GM12878 (cell line): ENCODE results near the gene GIMAP8. TPM values are rescaled to one million over a fixed set of nuclear protein-coding genes. Genes with fewer than 3 reads are reported as not detected.

Experiments used
- ATAC-seq: fragments of 200-7000 bp; cut with Tn5 transposase; 3 replicates; pipeline ENCODE4 v1.9.1; 2020; ENCODE audit warnings: mild to moderate bottlenecking, moderate library complexity
- BruUV-seq: library from RNA; stranded (reverse); fragments of 400-500 nt; replicated peaks from 2 replicates; lab custom pipeline; 2021; lab: Mats Ljungman, UMichigan
- CTCF ChIA-PET: fragments of 300-600 bp; sonication (Branson Sonifier 250); formaldehyde crosslinking; extraction: SDS; loops from one replicate; lab custom pipeline; 2021; ENCODE audit warnings: inconsistent platforms; lab: Yijun Ruan, JAX
- POLR2A ChIA-PET: fragments of 350-600 bp; formaldehyde crosslinking; extraction: SDS; loops from one replicate; lab custom pipeline; 2021; ENCODE audit warnings: inconsistent platforms; lab: Charles Lee
- RAD21 ChIA-PET: fragments of 300-600 bp; sonication (Branson Sonifier 250); formaldehyde crosslinking; loops from one replicate; lab custom pipeline; 2023; ENCODE audit warnings: antibody characterized with exemption; ENCODE audit not compliant: unreplicated experiment; lab: Charles Lee
- SMC1A ChIA-PET: fragments of 300-600 bp; sonication (Branson Sonifier 250); formaldehyde crosslinking; loops from one replicate; lab custom pipeline; 2023; ENCODE audit not compliant: unreplicated experiment, uncharacterized antibody; lab: Charles Lee
- DNase-seq: peaks from one replicate; pipeline ENCODE4 v3.0.0-alpha.2; 2011; ENCODE audit warnings: low read depth, low spot score
- FAIRE-seq: peaks from 3 replicates; lab custom pipeline; 2011; peaks lifted over from hg19 to GRCh38; lab: Jason Lieb, UNC
- H2AFZ ChIP-seq: 2 replicates; pipeline ENCODE4 v1.6.0; 2011; ENCODE audit warnings: low read depth, low read length, control low read depth; ENCODE audit not compliant: control insufficient read depth
- H3K27ac ChIP-seq: 2 replicates; pipeline ENCODE4 v1.5.1; 2011; ENCODE audit warnings: control low read depth; ENCODE audit not compliant: control insufficient read depth, insufficient read depth
- H3K27me3 ChIP-seq, 2 experiments: replicated peaks in 1 of 2; 2 replicates each; pipeline versions ENCODE4 v1.6.0 to v1.6.1; 2011; ENCODE audit warnings: low read length in 1 of 2; ENCODE audit not compliant: control insufficient read depth in 2 of 2, insufficient read depth in 2 of 2
- H3K36me3 ChIP-seq, 2 experiments: 2 replicates each; pipeline ENCODE4 v1.5.1; 2011; ENCODE audit warnings: low read length in 1 of 2; ENCODE audit not compliant: control insufficient read depth in 2 of 2, insufficient read depth in 2 of 2
- H3K4me1 ChIP-seq: 2 replicates; pipeline ENCODE4 v1.6.1; 2011; ENCODE audit warnings: mild to moderate bottlenecking, low read length, moderate library complexity, mixed read lengths; ENCODE audit not compliant: control insufficient read depth, insufficient read depth
- H3K4me2 ChIP-seq: 2 replicates; pipeline ENCODE4 v1.6.0; 2011; ENCODE audit warnings: control low read depth; ENCODE audit not compliant: control insufficient read depth, insufficient read depth
- H3K4me3 ChIP-seq: fragments of 200-600 bp; sonication (generic); 2 replicates; pipeline ENCODE4 v1.5.1; 2016
- H3K79me2 ChIP-seq: 2 replicates; pipeline ENCODE4 v1.6.0; 2011; ENCODE audit warnings: low read length; ENCODE audit not compliant: control insufficient read depth, insufficient read depth
- H3K9ac ChIP-seq: 2 replicates; pipeline ENCODE4 v1.8.0; 2011; ENCODE audit warnings: low read length, control low read depth, mixed read lengths; ENCODE audit not compliant: control insufficient read depth, insufficient read depth
- H3K9me3 ChIP-seq: replicated peaks from 3 replicates; pipeline ENCODE4 v1.5.1; 2011; ENCODE audit warnings: mild to moderate bottlenecking, low read length; ENCODE audit not compliant: control insufficient read depth, insufficient read depth
- H4K20me1 ChIP-seq: 2 replicates; pipeline ENCODE4 v1.6.0; 2011; ENCODE audit not compliant: control insufficient read depth, insufficient read depth
- BACH1 ChIP-seq: fragments of 450-650 bp; IDR thresholded peaks from 2 replicates; pipeline ENCODE4 v1.6.1; 2017; ENCODE audit warnings: mild to moderate bottlenecking, borderline replicate concordance
- IRF4 ChIP-seq: IDR thresholded peaks from 2 replicates; pipeline ENCODE4 v1.6.1; 2011; ENCODE audit warnings: low read depth, low read length
- JUND ChIP-seq: IDR thresholded peaks from 2 replicates; pipeline ENCODE4 v1.6.1; 2012; ENCODE audit warnings: low read depth, mild to moderate bottlenecking, low read length, improper control_type of control experiment, moderate library complexity
- PAX8 ChIP-seq: fragments of 450-650 bp; IDR thresholded peaks from 2 replicates; pipeline ENCODE4 v1.6.1; 2017; ENCODE audit warnings: mild to moderate bottlenecking, moderate library complexity
- WGBS: methylation state at CpG from one replicate; pipeline ENCODE4 v1.1.6; 2016; ENCODE audit warnings: low lambda C conversion rate; ENCODE audit not compliant: insufficient replicate concordance, insufficient coverage; ENCODE audit errors: missing lambda C conversion rate; 5-methylcytosine and 5-hydroxymethylcytosine counted together
- in situ Hi-C: fragments of 300-500 bp; cut with MboI; formaldehyde crosslinking; loops from 9 replicates; pipeline ENCODE4 v1.14.3; 2018; ENCODE audit warnings: mixed read lengths
- intact Hi-C: fragments of 100-400 bp; cut with micrococcal nuclease; formaldehyde crosslinking; loops from one replicate; pipeline ENCODE4 v1.14.2; 2022; ENCODE audit not compliant: unreplicated experiment
- polyA plus RNA-seq, 11 experiments: library from polyadenylated mRNA; depleted of rRNA in 4 of 11; unstranded in 6 of 11; stranded (reverse) in 5 of 11; fragments of >200 nt; fragmentation: Nextera tagmentation in 4 of 11; fragmentation: Illumina TruSeq in 1 of 11; extraction: Ambion mirVana in 4 of 11; extraction: Trizol in 1 of 11; gene quantifications; 1 replicate in 1 of 11; 2 replicates in 10 of 11; pipeline versions ENCODE4 v1.2.1 to v1.2.3, GENCODE V29; 2011 to 2016; ENCODE audit warnings: inconsistent platforms in 2 of 11, missing spikeins in 2 of 11, low read depth in 1 of 11
- total RNA-seq, 4 experiments: library from RNA; depleted of rRNA in 3 of 4; stranded (reverse); fragments of >200 nt in 3 of 4; fragmentation: Illumina TruSeq in 1 of 4; extraction: Trizol in 1 of 4; gene quantifications; 2 replicates each; pipeline versions ENCODE4 v1.2.1 to v1.2.3, GENCODE V29; 2013 to 2021
- TF ChIP-seq, protein P1 (sequence below): IDR thresholded peaks from 2 replicates; pipeline ENCODE4 v1.6.1; 2011; ENCODE audit warnings: borderline replicate concordance, low read depth, mild to moderate bottlenecking, moderate library complexity, low read length; ENCODE audit not compliant: insufficient read depth, poor library complexity, severe bottlenecking

The GIMAP8 gene
- total and polyA plus RNA-seq, 10 of the 15 experiments (the other 5 are each of a cell fraction or from before 2014, with no cell fraction given): 0.66 to 9.7 (median 4.7) TPM

DNA sequence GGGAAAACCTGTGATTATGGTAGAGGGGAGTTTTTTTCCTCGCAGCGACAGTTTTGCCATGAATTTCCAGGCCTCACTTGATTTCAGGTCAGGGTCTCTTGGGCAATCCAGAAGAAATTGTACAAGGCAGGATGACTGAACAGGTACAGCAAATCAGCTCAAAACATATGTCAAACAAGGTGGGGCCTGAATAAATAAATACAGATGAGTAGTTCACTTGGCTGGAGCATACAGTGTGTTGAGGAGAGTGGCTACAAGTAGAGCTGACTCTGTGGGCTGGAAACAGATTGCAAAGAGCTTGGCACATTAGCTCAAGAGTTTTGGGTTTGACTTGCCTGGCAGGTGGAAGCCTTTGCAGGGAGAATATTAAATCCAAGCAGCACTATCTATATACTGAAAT lies 15.0 kb downstream of the GIMAP8 start:
- DNase-seq: no peak
- ChIA-PET CTCF (interaction anchor here (1.2 kb wide), 1 partner anchor 13 kb away, joined by 3 read pairs; no protein-coding TSS in a partner anchor), RAD21 (no interaction called here), POLR2A (no interaction called here), SMC1A (interaction anchor here (0.9 kb wide), 1 partner anchor 19 kb away, joined by 3 read pairs; no protein-coding TSS in a partner anchor)
- no TSS peak for BruUV-seq
- no peak overlapping the region for H3K4me3 ChIP-seq
- WGBS: 100% methylated on average over 2 of the region's 2 CpGs
- H4K20me1 ChIP-seq: no peaks in the 10 kb centered on the region
- no peak for TF ChIP-seq PAX8
- H3K4me2 ChIP-seq: no peak overlapping the region
- H3K4me1 ChIP-seq: no peaks in the 10 kb centered on the region
- no peak overlapping the region for H2AFZ ChIP-seq
- intact Hi-C loops: no loop called here
- H3K27ac ChIP-seq: no peak overlapping the region
- H3K27me3 ChIP-seq: no peaks in the 10 kb centered on the region
- H3K9ac ChIP-seq: no peak overlapping the region
- no peak for FAIRE-seq
- in situ Hi-C loops: no loop called here
- ATAC-seq: no peak
- H3K9me3 ChIP-seq: peaks cover 5% of the 10 kb centered on the region; the same call in 2 of the 3 replicates
- peaks cover 0 to 2% of the 10 kb centered on the region in 2 experiments; a peak in 1 of 4 replicates for H3K36me3 ChIP-seq
- H3K79me2 ChIP-seq: no peaks in the 10 kb centered on the region

DNA sequence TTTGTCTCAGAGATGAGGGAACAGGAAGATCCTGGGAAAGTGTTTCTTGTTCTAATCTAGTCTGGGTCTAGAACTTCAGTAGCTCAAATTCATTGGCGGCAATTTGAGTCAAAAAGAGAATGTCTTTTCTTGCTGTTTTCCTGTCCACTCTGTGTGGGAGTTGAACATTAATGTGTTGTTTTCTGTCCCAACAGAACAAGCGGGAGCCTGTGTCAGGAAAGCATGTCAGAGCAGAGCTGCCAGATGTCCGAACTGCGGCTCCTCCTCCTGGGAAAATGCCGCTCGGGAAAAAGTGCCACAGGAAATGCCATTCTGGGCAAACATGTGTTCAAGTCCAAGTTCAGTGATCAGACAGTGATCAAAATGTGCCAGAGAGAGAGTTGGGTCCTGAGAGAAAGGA lies 16.0 kb downstream of the GIMAP8 start:
- in situ Hi-C loops: no loop called here
- intact Hi-C loops: no loop called here
- Histone ChIP-seq H3K9ac (no peak overlapping the region), H3K79me2 (no peaks in the 10 kb centered on the region), H3K4me2 (no peak overlapping the region), H4K20me1 (no peaks in the 10 kb centered on the region), H3K4me3 (no peak overlapping the region), H3K4me1 (no peaks in the 10 kb centered on the region)
- ATAC-seq (no peak), FAIRE-seq (no peak), DNase-seq (no peak)
- RAD21 ChIA-PET: no interaction called here
- no TSS peak for BruUV-seq
- no peak for TF ChIP-seq BACH1
- no peak for TF ChIP-seq IRF4
- TF ChIP-seq, protein P1, sequence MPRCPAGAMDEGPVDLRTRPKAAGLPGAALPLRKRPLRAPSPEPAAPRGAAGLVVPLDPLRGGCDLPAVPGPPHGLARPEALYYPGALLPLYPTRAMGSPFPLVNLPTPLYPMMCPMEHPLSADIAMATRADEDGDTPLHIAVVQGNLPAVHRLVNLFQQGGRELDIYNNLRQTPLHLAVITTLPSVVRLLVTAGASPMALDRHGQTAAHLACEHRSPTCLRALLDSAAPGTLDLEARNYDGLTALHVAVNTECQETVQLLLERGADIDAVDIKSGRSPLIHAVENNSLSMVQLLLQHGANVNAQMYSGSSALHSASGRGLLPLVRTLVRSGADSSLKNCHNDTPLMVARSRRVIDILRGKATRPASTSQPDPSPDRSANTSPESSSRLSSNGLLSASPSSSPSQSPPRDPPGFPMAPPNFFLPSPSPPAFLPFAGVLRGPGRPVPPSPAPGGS: no peak
- no peak for TF ChIP-seq JUND
- TF ChIP-seq, all 136 proteins: peak for 0
- no peak overlapping the region for H2AFZ ChIP-seq
- ChIA-PET POLR2A (interaction anchor here (0.6 kb wide), 1 partner anchor 75 kb away, joined by 7 read pairs; no protein-coding TSS in a partner anchor), CTCF (interaction anchor here (0.7 kb wide), 1 partner anchor 119 kb away, joined by 3 read pairs; no protein-coding TSS in a partner anchor), SMC1A (interaction anchor here (0.7 kb wide), 1 partner anchor 58 kb away, joined by 4 read pairs; no protein-coding TSS in a partner anchor)
- H3K27ac ChIP-seq: no peak overlapping the region
- H3K27me3 ChIP-seq: no peaks in the 10 kb centered on the region
- WGBS: 85% methylated on average over 6 of the region's 6 CpGs
- H3K36me3 ChIP-seq: peaks cover 0 to 2% of the 10 kb centered on the region in 2 experiments; a peak in 1 of 4 replicates
- peaks cover 5% of the 10 kb centered on the region; the same call in 2 of the 3 replicates for H3K9me3 ChIP-seq
